HG02884 (cell line): ENCODE data around the gene ATR.
"Not testable (repeated sequence)": the region's sequence is repeated elsewhere in the genome, so short reads cannot be mapped to it uniquely, and the experiment has no call there.

Experiments
- ATAC-seq: cut with Tn5 transposase; IDR thresholded peaks from one replicate; pipeline ENCODE4 v1.9.1; 2021; ENCODE audit warnings: mild to moderate bottlenecking, moderate library complexity; ENCODE audit not compliant: unreplicated experiment

ATR gene

DNA sequence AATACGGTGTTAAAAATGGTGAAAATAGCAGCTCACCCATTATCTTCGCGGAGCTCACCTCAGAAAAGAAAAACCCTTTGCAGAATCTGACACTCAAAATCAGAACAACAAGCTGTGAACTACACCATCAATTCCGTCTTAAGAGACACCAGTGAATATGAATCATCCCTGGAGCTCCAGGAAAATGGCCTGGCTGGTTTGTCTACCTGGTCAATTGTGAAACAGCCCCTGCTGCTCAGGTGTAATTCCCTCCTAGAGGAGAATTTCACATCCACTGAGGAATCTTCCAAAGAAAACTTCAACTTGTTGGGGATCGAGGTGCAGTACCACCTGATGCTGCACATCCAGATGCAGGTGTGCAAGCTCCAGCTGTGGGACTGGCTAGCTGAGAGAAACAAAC lies 127.7 kb downstream of the ATR start:
- no peak for ATAC-seq

DNA sequence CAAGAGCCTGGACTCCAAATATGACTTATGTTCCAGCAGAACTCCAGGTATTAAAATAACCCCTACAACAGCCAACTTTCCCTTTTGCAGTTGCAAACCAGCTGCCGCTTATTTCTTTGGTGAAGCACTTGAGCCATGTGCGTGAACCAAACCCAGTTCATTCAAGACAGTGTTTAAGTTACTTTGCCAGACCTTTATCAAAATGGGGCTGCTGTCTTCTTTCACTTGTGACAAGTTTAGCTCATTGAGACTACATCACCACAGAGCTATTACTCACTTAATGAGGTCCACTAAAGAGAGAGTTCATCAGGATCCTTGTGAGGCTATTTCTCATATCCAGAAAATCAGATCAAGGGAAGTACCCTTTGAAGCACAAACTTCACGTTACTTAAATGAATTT lies 128.3 kb downstream of the ATR start:
- ATAC-seq = no peak

DNA sequence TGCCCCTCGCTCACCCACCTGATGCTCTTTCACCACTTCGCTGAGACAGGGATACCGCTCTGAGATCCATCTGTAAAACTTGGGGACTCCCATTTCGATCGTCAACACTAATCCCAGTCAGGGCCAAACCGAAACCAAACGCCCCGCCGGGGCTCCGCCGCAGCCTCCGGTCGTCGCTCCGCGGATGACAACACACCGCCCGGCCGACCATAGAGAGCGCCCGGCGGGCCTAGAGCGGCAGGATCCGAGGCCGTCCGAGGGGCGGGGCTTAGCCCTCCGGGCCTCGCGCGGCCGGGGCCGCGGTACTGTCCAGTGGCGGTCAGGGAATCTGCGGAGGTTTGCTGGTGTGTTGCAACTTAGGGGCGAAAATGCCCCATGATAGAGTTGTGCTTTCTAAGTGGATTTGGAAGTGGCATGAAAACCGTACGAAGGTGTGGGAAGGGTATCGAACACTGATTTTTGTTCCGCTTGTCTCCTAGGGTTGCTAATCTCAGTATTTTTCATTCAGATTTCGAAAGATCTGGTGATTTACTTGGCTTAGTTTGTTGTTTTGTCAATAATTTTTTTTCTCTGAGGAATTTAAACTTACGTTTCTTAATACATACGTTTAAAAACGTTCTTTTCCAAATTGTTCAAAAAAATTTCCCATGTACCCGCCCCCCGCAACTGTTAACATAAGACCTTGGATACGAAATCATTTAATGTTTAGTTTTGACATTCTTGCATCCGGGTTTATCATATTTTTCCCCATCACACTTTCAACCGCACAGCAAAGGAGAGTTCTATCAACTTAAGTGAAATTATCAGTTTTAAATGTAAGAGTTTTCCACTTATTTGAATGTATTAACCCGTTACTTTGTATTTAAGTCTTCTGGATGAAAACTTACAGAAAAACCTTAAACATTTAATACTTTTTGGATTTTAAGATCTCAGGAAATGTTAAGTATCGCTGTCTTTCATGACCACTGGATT lies 130.4 kb downstream of the ATR start, which contains the start of gene XRN1:
XRN1 (minus strand) TSS at position 186 of the 972 bp plus-strand sequence; CDS start at position 93, 93 bp downstream.
- ATAC-seq = peak; percentile 87

DNA sequence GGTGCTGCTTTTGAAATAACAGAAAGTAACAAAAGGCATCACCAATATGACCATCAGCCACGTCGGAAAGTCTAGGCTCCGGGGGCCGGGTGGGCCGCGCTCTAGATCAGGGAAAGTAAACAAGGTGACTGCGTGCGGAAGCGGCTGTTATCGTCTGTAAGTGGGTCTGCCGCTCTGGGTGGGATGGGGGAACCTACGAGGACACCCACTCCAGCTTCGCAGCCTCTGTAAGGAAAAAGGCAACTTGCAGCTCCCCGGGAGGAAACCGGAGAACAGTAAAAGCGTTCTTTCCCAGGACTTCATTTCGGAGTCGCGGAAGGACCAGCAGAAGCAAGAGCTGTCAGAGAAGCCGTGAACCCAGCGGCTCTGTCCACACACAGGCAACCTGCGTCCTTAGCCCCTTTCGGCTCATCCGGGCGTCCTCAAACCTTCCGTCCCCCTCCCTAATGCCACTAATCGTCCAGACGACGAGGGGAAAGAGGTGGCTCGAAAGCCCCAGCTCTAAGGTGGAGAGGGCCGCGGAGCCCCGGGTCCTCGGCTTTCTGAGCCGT lies 131.2 kb downstream of the ATR start:
- ATAC-seq = peak; percentile 34

DNA sequence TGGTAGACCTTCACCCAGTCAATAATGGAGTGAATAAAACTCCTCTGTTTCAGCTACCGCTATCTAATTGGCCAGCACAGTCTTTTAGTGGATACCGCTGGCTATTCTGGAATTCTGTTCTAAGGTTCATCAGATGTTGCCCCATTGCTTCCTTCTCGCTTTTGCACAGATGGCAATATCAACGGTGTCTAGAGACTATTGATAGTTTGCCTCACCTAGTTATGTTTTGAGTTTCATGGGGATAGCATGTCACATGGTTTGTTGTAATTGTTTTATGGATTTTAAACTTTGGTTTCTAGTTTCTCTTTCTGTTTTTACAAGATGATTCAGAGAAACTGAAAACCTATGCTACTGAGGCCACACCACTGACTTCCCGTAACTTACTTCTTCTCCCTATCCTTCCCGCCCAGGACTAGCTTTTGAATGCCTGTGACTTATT lies 132.7 kb downstream of the ATR start:
- ATAC-seq = peak; percentile 54

DNA sequence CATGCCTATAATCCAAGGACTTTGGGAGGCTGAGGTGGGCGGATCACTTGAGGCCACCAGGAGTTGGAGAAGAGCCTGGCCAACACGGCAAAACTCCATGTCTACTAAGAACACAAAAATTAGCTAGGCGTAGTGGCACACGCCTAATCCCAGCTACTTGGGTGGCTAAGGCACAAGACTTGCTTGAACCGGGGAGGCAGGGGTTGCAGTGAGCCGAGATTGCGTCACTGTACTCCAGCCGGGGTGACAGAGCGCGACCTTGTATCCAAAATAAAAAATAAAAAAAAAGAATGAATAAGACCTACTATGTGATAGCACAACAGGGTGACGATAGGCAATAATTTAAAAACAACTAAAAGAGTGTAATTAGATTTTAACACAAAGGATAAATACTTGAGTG lies 134.2 kb downstream of the ATR start:
- ATAC-seq = no peak

DNA sequence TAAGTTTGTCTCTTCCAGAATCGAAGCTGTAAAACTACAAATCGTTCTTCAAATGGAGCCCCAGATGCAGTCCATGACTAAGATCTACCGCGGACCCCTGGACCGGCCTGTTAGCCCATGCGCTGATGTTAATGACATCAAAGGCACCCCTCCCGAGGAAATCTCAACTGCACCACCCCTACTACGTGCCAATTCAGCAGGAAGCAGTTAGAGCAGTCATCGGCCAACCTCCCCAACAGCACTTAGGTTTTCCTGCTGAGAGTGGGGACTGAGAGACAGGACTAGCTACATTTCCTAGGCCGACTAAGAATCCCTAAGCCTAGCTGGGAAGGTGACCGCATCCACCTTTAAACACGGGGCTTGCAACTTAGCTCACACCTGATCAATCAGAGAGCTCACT lies 135.5 kb downstream of the ATR start:
- not testable (repeated sequence) for ATAC-seq

DNA sequence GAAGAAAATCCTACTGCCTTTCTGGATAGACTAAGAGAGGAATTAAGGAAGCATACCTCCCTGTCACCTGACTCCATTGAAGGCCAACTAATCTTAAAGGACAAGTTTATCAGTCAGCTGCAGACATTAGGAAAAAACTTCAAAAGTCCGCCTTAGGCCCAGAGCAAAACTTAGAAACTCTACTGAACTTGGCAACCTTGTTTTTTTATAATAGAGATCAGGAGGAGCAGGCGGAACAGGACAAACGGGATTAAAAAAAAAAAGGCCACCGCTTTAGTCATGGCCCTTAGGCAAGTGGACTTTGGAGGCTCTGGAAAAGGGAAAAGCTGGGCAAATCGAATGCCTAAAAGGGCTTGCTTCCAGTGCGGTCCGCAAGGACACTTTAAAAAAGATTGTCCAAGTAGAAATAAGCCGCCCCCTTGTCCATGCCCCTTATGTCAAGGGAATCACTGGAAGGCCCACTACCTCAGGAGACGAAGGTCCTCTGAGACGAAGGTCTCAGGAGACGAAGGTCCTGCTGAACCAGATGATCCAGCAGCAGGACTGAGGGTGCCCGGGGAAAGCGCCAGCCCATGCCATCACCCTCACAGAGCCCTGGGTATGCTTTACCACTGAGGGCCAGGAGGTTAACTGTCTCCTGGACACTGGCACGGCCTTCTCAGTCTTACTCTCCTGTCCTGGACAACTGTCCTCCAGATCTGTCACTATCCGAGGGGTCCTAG lies 138.9 kb downstream of the ATR start:
- not testable (repeated sequence) for ATAC-seq

DNA sequence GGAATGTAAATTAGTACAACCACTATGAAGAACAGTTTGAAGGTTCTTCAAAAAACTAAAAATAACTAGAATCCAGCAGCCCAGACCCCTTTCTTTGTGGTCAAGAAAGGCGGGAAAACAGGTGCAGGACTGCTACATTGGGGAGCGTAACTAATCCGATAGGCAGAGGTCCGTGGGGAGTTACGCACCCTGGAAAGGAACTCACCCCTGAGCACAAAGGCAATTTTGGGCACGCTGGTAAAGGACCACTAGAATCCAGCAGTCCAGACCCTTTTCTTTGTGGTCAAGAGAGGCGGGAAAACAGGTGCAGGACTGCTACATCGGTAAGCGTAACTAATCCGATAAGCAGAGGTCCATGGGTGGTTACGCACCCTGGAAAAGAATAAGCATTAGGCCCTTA lies 140.4 kb downstream of the ATR start:
- not testable (repeated sequence) for ATAC-seq

DNA sequence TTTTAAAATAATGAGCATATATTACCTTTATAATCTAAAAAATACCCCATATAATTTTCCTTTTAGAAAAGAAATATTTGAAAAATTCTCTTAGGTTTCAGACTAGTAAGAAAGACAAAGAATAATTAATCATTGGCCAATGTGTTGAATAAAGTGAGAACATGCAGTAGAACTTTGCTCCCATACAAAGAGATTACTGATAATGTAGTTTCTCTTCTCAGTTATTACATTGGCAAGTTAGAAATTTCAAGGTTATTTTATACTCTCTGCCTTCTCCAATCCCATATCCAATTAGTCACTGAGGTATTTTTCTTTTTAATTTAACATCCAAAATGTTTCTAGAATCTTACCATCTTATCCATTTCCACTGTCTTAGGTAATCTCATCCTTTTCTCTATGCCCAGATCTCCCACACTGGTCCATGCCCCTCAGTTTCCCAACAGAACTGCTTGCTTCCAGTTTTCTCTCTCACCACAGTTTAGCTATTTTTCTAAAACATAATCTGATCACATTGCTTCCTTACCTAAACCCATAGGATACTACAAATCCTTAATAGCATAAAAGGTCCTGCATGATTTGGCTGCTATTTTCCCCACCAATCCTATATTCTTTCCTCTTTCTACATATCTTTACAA lies 141.5 kb downstream of the ATR start:
- no peak for ATAC-seq

DNA sequence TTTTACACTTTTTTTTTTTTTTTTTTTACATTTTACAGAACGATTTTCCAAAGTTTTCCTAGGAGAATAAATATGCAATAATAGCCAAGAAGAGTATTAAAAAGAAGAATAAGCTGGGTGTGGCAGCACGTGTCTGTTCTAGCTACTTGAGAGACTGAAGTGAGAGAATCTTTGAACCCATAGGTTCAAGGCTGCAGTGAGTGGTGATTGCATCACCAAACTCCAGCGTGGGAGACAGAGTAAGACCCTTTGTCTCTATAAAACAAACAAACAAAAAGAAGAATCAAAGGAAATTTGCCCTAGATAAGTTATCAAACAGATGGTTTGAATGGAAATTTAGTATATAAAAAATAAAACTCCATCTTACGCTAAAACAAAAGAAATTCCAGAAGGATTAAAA lies 144.0 kb downstream of the ATR start:
- no peak for ATAC-seq

DNA sequence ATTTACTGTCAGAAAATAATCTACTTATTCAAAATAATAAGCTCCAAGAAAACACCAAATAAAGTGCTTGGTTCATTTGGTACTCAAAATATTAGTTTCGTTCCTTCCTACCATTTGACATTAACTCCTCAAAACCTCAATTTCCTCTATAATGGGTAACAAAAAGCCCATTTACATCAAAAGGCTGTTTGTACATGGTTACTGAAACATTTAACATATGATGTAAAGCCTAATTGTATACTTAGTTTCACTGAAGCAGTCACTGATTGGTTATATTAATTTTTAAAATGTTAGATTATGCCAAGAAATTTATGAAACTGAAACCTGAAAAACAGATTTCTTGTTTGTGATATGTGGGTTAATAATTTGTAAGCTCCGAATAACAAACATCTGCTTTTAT lies 145.4 kb downstream of the ATR start:
- ATAC-seq = no peak

DNA sequence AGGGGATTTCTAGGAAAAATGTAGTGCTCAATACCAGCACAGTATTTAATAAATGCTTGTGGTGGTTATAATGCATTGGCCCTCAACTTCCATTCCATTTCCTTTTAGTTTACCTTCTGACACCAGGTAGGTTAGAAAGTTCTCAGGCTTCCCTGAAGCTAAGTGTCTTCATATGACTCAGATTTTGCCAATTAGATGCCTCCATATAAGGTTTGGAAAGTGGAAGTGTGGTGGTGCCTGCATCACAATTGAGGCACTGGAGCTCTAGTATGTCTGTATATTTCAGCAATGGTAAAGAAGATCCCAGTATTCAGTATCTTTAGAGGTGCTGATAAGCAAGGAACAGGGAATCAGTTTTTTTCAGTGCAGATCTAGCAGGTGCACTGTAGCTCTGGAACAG lies 149.0 kb downstream of the ATR start:
- no peak for ATAC-seq

DNA sequence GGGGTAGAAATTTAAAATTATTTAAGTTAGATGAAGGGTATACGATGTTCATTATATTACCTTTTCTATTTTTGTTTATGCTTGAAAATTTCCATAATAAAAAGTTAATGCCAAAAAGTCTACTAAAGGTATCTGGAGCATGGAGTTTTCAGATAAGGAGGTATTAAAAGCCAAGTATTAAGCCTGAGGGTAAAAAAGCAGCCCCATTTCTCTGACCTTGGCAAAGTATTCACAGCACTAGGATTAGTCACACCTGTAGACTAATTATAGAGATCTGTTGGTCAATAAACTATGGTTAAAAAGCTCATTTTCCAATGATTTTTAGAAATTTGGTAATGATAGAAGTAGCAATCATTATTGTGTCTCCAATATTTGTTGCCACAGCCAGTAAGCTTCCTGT lies 153.8 kb downstream of the ATR start:
- no peak for ATAC-seq

DNA sequence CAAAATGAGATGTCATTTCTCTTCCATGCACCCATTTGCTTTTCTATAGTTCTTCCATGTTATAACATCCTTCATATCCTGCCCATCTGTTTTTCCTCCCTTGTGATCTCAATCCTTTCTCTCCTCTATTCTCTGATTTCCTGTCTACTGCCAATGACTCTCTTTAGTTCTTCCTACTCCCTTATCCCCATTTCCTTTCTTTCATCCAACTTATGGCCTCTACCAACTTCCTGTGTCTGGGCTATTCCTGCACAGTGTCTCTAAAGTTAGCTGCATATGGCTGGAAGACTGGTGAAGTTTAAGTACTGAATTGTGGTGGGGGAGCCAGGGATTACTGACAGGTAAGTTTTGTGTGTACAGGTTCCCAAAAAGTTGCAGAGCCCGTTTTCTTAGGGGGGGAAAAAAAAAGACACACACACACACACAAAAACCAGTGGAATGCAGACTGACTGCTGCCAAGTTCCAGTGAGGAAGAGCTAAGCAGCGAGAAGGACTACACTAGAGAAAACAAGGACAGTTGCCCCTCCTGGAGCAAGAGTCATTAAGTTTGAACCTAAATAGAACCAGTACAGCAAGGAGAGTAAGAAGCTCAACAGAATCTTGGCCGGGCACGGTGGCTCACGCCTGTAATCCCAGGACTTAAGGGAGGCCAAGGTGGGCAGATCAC lies 159.5 kb downstream of the ATR start:
- no peak for ATAC-seq

DNA sequence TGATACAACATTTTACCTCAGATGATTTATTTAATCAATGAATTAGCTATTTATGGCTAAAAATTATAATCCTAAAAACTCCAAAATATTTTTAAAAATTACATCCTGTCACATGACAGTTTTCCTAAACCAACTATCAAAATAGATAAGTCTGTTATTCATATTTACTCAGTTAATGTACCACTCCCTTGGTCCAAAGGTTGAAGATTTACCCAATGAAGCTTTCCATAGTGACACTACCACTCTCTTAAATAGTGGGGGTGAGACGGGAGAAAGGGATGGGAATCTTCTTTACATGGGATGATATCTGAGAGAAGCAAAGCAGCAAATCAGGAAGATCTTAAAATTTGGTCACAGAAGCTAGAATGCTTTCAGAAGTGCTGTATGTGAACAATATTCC lies 161.2 kb downstream of the ATR start:
- no peak for ATAC-seq

DNA sequence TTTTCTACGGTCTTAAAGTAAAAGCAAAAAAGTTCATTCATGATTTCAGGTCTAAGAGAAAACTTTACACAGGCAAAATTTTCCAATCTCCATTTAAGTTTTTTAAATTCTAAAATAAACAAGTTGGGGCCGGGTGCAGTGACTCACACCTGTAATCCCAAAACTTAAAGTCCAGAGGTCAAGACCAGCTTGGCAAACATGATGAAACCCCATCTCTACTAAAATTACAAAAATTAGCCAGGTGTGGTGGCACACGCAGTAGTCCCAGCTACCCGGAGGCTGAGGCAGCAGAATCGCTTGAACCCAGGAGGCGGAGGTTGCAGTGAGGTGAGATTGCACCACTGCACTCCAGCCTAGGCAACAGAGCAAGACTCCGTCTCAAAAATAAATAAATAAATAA lies 178.0 kb downstream of the ATR start:
- ATAC-seq = not testable (repeated sequence)
